ENCODE measurements around the gene STEEP1.

STEEP1 gene

GRCh38 chrX:119565107-119565663 is at the start of gene STEEP1:
Gene STEEP1, minus strand, starts transcription at chrX:119565409. Its CDS starts 54 bp downstream, at chrX:119565355.
- H3K9me3 ChIP-seq (ENCODE audit: control insufficient read depth, low read length): no peaks in the 10 kb centered on the region

GRCh38 chrX:119614776-119615175 is 49.6 kb upstream of the STEEP1 start:
- no peaks in the 10 kb centered on the region for H3K36me3 ChIP-seq (ENCODE audit: control insufficient read depth, insufficient read depth, low read length)
- H3K4me2 ChIP-seq (ENCODE audit: low read length): no peak overlapping the region
- no peak overlapping the region for H3K27ac ChIP-seq
- no peaks in the 10 kb centered on the region for H3K27me3 ChIP-seq (ENCODE audit: control insufficient read depth, insufficient read depth, low read length)
- TF ChIP-seq, protein P1, sequence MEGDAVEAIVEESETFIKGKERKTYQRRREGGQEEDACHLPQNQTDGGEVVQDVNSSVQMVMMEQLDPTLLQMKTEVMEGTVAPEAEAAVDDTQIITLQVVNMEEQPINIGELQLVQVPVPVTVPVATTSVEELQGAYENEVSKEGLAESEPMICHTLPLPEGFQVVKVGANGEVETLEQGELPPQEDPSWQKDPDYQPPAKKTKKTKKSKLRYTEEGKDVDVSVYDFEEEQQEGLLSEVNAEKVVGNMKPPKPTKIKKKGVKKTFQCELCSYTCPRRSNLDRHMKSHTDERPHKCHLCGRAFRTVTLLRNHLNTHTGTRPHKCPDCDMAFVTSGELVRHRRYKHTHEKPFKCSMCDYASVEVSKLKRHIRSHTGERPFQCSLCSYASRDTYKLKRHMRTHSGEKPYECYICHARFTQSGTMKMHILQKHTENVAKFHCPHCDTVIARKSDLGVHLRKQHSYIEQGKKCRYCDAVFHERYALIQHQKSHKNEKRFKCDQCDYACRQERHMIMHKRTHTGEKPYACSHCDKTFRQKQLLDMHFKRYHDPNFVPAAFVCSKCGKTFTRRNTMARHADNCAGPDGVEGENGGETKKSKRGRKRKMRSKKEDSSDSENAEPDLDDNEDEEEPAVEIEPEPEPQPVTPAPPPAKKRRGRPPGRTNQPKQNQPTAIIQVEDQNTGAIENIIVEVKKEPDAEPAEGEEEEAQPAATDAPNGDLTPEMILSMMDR (IDR thresholded peaks at IDR 0.05): no peak
- no peak overlapping the region for H3K4me3 ChIP-seq (ENCODE audit: low read depth, low read length)
- H3K79me2 ChIP-seq: no peaks in the 10 kb centered on the region
- no peak overlapping the region for H3K9ac ChIP-seq
- no peaks in the 10 kb centered on the region for H3K9me3 ChIP-seq (ENCODE audit: control insufficient read depth, low read length)
- no peak overlapping the region for H2AFZ ChIP-seq
- H3K4me1 ChIP-seq: no peaks in the 10 kb centered on the region

More at GRCh38 chrX:119565107-119565663, at the start of gene STEEP1:
- H3K4me2 ChIP-seq (ENCODE audit: low read length): peak within 1 kb of the TSS; percentile 65
- H3K9ac ChIP-seq: no peak within 1 kb of the TSS
- no peaks in the 10 kb centered on the region for H3K4me1 ChIP-seq
- H3K36me3 ChIP-seq (ENCODE audit: control insufficient read depth, insufficient read depth, low read length): no peaks in the 10 kb centered on the region
- H3K27me3 ChIP-seq (ENCODE audit: control insufficient read depth, insufficient read depth, low read length): no peaks in the 10 kb centered on the region
- TF ChIP-seq, protein P1 (IDR thresholded peaks at IDR 0.05): no peak
- peak within 1 kb of the TSS; percentile 66 for H3K4me3 ChIP-seq (ENCODE audit: low read depth, low read length)
- no peaks in the 10 kb centered on the region for H3K79me2 ChIP-seq
- peak within 1 kb of the TSS; percentile 44 for H2AFZ ChIP-seq
- H3K27ac ChIP-seq: peak within 1 kb of the TSS; percentile 67

DNA sequence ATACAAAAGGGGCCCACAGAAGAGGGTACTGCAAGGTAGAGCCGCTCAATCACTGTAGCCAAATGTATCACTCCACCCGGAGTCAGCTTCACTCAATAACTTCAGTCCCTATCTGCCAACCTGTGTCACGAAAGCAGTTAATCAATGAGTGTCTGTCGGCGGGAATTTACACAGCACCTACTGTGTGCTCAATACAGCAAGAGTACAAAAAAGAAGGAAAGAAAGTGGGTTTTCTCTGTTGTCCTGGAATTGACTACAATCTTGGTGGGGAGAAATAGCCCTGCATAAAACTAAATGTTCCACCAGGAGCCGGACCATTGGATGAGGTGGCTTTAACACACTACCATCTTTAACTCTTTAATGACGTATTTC is 41.8 kb upstream of the STEEP1 start:
- Histone ChIP-seq H3K79me2 (no peaks in the 10 kb centered on the region), H2AFZ (peak overlapping the region; percentile 93), H3K27ac (peak overlapping the region; percentile 83), H3K9me3 (ENCODE audit: control insufficient read depth, low read length) (no peaks in the 10 kb centered on the region), H3K9ac (no peak overlapping the region), H3K4me1 (no peaks in the 10 kb centered on the region), H3K4me2 (ENCODE audit: low read length) (peak overlapping the region; percentile 58), H3K4me3 (ENCODE audit: low read depth, low read length) (peak overlapping the region; percentile 79), H3K27me3 (ENCODE audit: control insufficient read depth, insufficient read depth, low read length) (no peaks in the 10 kb centered on the region), H3K36me3 (ENCODE audit: control insufficient read depth, insufficient read depth, low read length) (no peaks in the 10 kb centered on the region)
- TF ChIP-seq, protein P1 (IDR thresholded peaks at IDR 0.05): no peak

DNA sequence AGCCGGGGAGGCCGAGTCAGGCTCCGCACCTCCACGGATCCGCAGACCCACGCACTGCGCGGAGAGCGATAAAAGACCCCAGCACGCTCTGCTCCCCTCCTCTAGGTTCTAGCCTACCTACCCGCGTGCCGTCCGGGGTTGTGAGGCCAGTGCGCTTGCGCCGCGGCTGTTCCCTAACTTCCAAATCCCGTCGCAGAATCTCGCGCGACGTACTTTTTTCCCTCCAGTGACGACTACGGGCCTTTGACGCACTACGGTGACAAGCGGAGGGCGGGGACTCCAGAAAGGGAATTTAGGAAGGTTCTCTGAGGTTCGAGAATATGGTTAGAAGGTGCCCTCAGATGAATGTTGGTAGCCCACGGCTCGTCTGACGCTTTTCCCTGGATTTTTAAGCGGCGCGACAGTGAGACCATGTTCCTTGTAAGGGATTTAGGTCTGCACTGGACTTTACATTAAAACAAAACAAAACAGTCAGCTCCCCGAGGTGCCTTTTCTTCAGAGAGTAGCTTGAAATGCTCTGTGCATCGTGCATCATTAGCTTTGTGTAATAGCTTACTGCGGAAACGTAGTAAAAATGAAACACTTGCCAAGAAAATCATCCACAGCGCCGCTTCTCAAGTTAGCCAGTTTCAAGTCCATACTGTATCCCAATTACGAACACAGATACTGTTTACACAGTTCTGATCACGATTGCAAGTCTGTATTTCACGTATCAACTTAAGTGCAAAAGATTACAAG is 41.2 kb upstream of the STEEP1 start, which contains the start of gene NKRF:
TSS of gene NKRF (minus strand) at position 145 of the 738 bp plus-strand sequence.
- Histone ChIP-seq H3K9me3 (ENCODE audit: control insufficient read depth, low read length) (no peaks in the 10 kb centered on the region), H3K4me1 (no peaks in the 10 kb centered on the region), H3K4me2 (ENCODE audit: low read length) (peak within 1 kb of the TSS; percentile 68), H3K4me3 (ENCODE audit: low read depth, low read length) (peak within 1 kb of the TSS; percentile 79), H2AFZ (peak within 1 kb of the TSS; percentile 93), H3K27me3 (ENCODE audit: control insufficient read depth, insufficient read depth, low read length) (no peaks in the 10 kb centered on the region), H3K36me3 (ENCODE audit: control insufficient read depth, insufficient read depth, low read length) (no peaks in the 10 kb centered on the region), H3K79me2 (no peaks in the 10 kb centered on the region), H3K9ac (peak within 1 kb of the TSS; percentile 2), H3K27ac (peak within 1 kb of the TSS; percentile 83)
- TF ChIP-seq, protein P1 (IDR thresholded peaks at IDR 0.05): no peak
